Ovary (tissue), 9 donors: Measurements from ENCODE around the gene SIPA1L3. TPM values are rescaled to one million over a fixed set of nuclear protein-coding genes. Genes with fewer than 3 reads are reported as not detected.

ENCODE experiments used
- DNase-seq, 5 donors: peaks; one replicate each; pipeline ENCODE4 v3.0.0-alpha.2; 2019 to 2020
- H3K27ac ChIP-seq, 2 donors: fragments of 200-600 bp; one replicate each; pipeline versions ENCODE4 v1.5.1 to v1.8.0; 2019 to 2022
- H3K27me3 ChIP-seq: fragments of 200-600 bp; one replicate; pipeline ENCODE4 v1.8.0; 2022
- H3K36me3 ChIP-seq: fragments of 200-600 bp; sonication (generic); one replicate; pipeline ENCODE4 v1.5.1; 2019
- H3K4me1 ChIP-seq: one replicate; pipeline ENCODE4 v1.8.1; 2013; ENCODE audit warnings: mild to moderate bottlenecking, moderate library complexity; ENCODE audit not compliant: insufficient read depth
- H3K4me3 ChIP-seq: fragments of 200-600 bp; sonication (generic); one replicate; pipeline ENCODE4 v1.5.1; 2017
- H3K9me3 ChIP-seq, 2 donors: fragments of 200-600 bp in 1 of 2; sonication (generic) in 1 of 2; one replicate each; pipeline versions ENCODE4 v1.5.1 to v1.8.1; 2013 to 2019; ENCODE audit warnings: mild to moderate bottlenecking in 1 of 2, moderate library complexity in 1 of 2
- EP300 ChIP-seq: sonication (generic); formaldehyde crosslinking; IDR thresholded peaks from one replicate; pipeline ENCODE4 v1.6.1; 2017; ENCODE audit warnings: antibody characterized with exemption
- POLR2A ChIP-seq: fragments of 450-650 bp; IDR thresholded peaks from one replicate; pipeline ENCODE4 v1.6.1; 2017; ENCODE audit warnings: antibody characterized with exemption, mild to moderate bottlenecking, moderate library complexity
- WGBS, 3 donors: extraction: QIAGEN DNeasy Blood & Tissue Kit in 1 of 3; methylation state at CpG; one replicate each; pipeline versions ENCODE4 v1.1.5 to v1.1.7; 2013 to 2017; 5-methylcytosine and 5-hydroxymethylcytosine counted together
- intact Hi-C, 4 donors: fragments of 100-400 bp; cut with DNase I; formaldehyde crosslinking; loops; one replicate each; pipeline versions ENCODE4 v1.11.0 to v1.15.1; 2022 to 2023
- polyA plus RNA-seq, 2 donors: library from polyadenylated mRNA; stranded (reverse); fragments of 200-250 nt in 1 of 2; fragments of 350-450 nt in 1 of 2; fragmentation: Illumina TruSeq in 1 of 2; extraction: RNeasy Lipid Tissue Mini Kit (QIAGEN cat#74804) in 1 of 2; gene quantifications; one replicate each; pipeline ENCODE4 v1.2.3, GENCODE V29; 2013 to 2014
- total RNA-seq, 7 donors: library from RNA; depleted of rRNA in 2 of 7; stranded (reverse); fragments of >200 nt in 2 of 7; fragmentation: NEBNext Ultra II Directional in 3 of 7; extraction: Animal tissue kit (Norgen Biotek cat#: 25700) in 3 of 7; gene quantifications; one replicate each; pipeline versions ENCODE4 v1.1.0 to v1.2.4, GENCODE V29; 2016 to 2023
- TF ChIP-seq, protein P1 (sequence below), 3 donors: fragments of 450-650 bp in 2 of 3; fragments of 200-600 bp in 1 of 3; IDR thresholded peaks; one replicate each; pipeline versions ENCODE4 v1.5.1 to v1.8.0; 2016 to 2022; ENCODE audit warnings: antibody characterized with exemption in 3 of 3, mild to moderate bottlenecking in 1 of 3
- donor health status: DM: no; HTN: no; CAD: no; lungs with moderate emphysema.
- donor health status: DM: no; HTN: no; CAD: no.
- donor health status: Bipolar disorder and iron deficiency.
- donor health status: DM: yes; HTN: yes; CAD: no.
- donor health status: DM: no; HTN: no; CAD: no.
- donor health status: DM: yes; HTN: yes; CAD: no.

The SIPA1L3 gene
- total and polyA plus RNA-seq, 9 donors = 4.5 to 27.9 (median 18.2) TPM

DNA sequence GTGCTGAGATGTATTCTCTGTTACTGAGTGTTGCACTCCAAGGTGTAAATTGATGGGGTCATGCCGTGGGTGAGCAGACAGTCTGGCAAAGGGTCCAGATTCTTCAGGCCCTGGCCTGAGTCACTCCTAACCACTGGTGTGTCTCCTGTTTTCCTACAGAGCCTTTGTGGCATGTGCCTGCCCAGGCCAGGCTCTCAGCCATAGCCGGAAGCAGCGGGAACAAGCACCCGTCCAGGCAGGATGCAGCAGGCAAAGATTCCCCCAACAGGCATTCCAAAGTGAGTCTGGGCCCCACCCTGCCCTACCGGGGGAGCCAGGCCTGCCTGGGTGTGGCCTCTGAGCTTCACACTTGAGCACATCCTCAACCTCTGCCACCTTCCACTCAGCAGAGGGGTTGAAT lies 255.1 kb downstream of the SIPA1L3 start:
- Histone ChIP-seq H3K27ac (no peak overlapping the region), H3K27me3 (no peaks in the 10 kb centered on the region), H3K9me3 (peaks cover 0 to 8% of the 10 kb centered on the region in 2 donors), H3K4me3 (no peak overlapping the region), H3K36me3 (peaks cover 3% of the 10 kb centered on the region), H3K4me1 (no peaks in the 10 kb centered on the region)
- WGBS, 3 donors = 92 to 98% (median 98%) methylated on average over 5 of the region's 5 CpGs
- intact Hi-C loops = no loop called here
- DNase-seq = no peak
- TF ChIP-seq POLR2A (no peak), EP300 (no peak)
- TF ChIP-seq, protein P1, sequence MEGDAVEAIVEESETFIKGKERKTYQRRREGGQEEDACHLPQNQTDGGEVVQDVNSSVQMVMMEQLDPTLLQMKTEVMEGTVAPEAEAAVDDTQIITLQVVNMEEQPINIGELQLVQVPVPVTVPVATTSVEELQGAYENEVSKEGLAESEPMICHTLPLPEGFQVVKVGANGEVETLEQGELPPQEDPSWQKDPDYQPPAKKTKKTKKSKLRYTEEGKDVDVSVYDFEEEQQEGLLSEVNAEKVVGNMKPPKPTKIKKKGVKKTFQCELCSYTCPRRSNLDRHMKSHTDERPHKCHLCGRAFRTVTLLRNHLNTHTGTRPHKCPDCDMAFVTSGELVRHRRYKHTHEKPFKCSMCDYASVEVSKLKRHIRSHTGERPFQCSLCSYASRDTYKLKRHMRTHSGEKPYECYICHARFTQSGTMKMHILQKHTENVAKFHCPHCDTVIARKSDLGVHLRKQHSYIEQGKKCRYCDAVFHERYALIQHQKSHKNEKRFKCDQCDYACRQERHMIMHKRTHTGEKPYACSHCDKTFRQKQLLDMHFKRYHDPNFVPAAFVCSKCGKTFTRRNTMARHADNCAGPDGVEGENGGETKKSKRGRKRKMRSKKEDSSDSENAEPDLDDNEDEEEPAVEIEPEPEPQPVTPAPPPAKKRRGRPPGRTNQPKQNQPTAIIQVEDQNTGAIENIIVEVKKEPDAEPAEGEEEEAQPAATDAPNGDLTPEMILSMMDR (IDR thresholded peaks at IDR 0.05) = no peak

DNA sequence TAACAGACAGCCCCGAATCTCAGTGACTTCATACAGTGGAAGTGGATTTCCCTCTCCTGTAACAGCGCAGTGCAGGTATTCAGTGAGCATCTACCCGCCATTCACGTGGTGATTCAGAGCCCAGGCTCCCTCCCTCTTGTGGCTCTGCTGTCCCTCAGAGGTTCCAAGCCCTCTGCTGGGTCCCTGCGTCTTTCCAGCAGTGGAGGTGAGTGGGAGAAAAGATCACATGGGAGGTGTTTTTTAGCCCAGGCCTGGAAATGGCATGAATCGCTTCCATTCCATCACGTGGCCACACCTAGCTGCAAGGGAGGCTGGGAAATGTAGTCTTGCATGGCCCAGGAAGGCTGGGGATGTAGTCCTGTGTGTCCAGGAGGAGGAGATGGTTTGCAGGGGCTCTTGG lies 255.6 kb downstream of the SIPA1L3 start:
- no peak for DNase-seq
- intact Hi-C loops = no loop called here
- H3K36me3 ChIP-seq = peaks cover 3% of the 10 kb centered on the region

GRCh38 chr19:38163419-38164290 lies 256.6 kb downstream of the SIPA1L3 start:
- intact Hi-C loops = no loop called here
- DNase-seq = no peak
- no peaks in the 10 kb centered on the region for H3K27me3 ChIP-seq
- TF ChIP-seq POLR2A (no peak), EP300 (no peak)
- TF ChIP-seq, protein P1 (IDR thresholded peaks at IDR 0.05) = no peak
- H3K36me3 ChIP-seq = peaks cover 3% of the 10 kb centered on the region
- WGBS, 3 donors = 84 to 88% (median 87%) methylated on average over 23 of the region's 23 CpGs
- no peak overlapping the region for H3K4me3 ChIP-seq
- H3K9me3 ChIP-seq = peaks cover 0 to 8% of the 10 kb centered on the region in 2 donors
- no peak overlapping the region for H3K27ac ChIP-seq
- no peaks in the 10 kb centered on the region for H3K4me1 ChIP-seq

More for the DNA sequence above, 255.6 kb downstream of the SIPA1L3 start:
- H3K27me3 ChIP-seq = no peaks in the 10 kb centered on the region
- no peak overlapping the region for H3K27ac ChIP-seq
- H3K9me3 ChIP-seq = peaks cover 0 to 8% of the 10 kb centered on the region in 2 donors
- no peaks in the 10 kb centered on the region for H3K4me1 ChIP-seq
- 97 to 98% (median 98%) methylated on average over 7 of the region's 7 CpGs for WGBS, 3 donors
- no peak overlapping the region for H3K4me3 ChIP-seq
- TF ChIP-seq, protein P1 (IDR thresholded peaks at IDR 0.05) = no peak
- TF ChIP-seq POLR2A = no peak
- no peak for TF ChIP-seq EP300

- Histone ChIP-seq H3K27ac (no peak overlapping the region), H3K4me3 (no peak overlapping the region), H3K27me3 (no peaks in the 10 kb centered on the region), H3K4me1 (no peaks in the 10 kb centered on the region), H3K9me3 (peaks cover 0 to 8% of the 10 kb centered on the region in 2 donors), H3K36me3 (peaks cover 3% of the 10 kb centered on the region)
- no peak for DNase-seq
- WGBS, 3 donors = 90 to 91% (median 91%) methylated on average over 24 to 25 of the region's 25 CpGs
- TF ChIP-seq POLR2A = no peak
- TF ChIP-seq, protein P1 (IDR thresholded peaks at IDR 0.05) = no peak
- TF ChIP-seq EP300 = no peak
- intact Hi-C loops = no loop called here
Measured at GRCh38 chr19:38164526-38164925, 257.5 kb downstream of the SIPA1L3 start.
